Keratinocyte (primary cell): ENCODE data around the gene EVI5.

ENCODE experiments used
- EZH2 ChIP-seq: IDR thresholded peaks from one replicate; pipeline ENCODE4 v1.6.1; 2012; ENCODE audit warnings: inconsistent platforms, mild to moderate bottlenecking, low read length, moderate library complexity
- TF ChIP-seq, protein P1 (sequence below), 3 experiments: IDR thresholded peaks in 1 of 3; conservative IDR thresholded peaks in 1 of 3; optimal IDR thresholded peaks in 1 of 3; 2 replicates in 2 of 3; 3 replicates in 1 of 3; pipeline versions ENCODE3 to v1.5.1; 2011; ENCODE audit warnings: low read length in 3 of 3, mild to moderate bottlenecking in 3 of 3, moderate library complexity in 2 of 3, control low read depth in 1 of 3, inconsistent platforms in 1 of 3; ENCODE audit not compliant: insufficient read depth in 2 of 3; ENCODE audit errors: extremely low read depth in 1 of 3

GRCh38 chr1:92484472-92485380, 300.2 kb downstream of the EVI5 start:
- peak; percentile 99 for TF ChIP-seq EZH2
- TF ChIP-seq, protein P1, sequence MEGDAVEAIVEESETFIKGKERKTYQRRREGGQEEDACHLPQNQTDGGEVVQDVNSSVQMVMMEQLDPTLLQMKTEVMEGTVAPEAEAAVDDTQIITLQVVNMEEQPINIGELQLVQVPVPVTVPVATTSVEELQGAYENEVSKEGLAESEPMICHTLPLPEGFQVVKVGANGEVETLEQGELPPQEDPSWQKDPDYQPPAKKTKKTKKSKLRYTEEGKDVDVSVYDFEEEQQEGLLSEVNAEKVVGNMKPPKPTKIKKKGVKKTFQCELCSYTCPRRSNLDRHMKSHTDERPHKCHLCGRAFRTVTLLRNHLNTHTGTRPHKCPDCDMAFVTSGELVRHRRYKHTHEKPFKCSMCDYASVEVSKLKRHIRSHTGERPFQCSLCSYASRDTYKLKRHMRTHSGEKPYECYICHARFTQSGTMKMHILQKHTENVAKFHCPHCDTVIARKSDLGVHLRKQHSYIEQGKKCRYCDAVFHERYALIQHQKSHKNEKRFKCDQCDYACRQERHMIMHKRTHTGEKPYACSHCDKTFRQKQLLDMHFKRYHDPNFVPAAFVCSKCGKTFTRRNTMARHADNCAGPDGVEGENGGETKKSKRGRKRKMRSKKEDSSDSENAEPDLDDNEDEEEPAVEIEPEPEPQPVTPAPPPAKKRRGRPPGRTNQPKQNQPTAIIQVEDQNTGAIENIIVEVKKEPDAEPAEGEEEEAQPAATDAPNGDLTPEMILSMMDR (optimal IDR thresholded peaks at IDR 0.05 in 1 of 3, IDR thresholded peaks at IDR 0.05 in 1 of 3, conservative IDR thresholded peaks at IDR 0.05 in 1 of 3; ENCODE audit: extremely low read depth in 1 of 3, insufficient read depth in 2 of 3, low read length in 3 of 3), result no peak
